DMS53 (cell line): Measurements from ENCODE around the gene LRRTM4.

Experiments used
- DNase-seq: peaks from one replicate; lab custom pipeline; 2025; lab: John Stamatoyannopoulos, UW

The LRRTM4 gene

GRCh38 chr2:76985387-76986136 lies 536.6 kb downstream of the LRRTM4 start:
- DNase-seq, result no peak

- DNase-seq, result no peak
Measured at GRCh38 chr2:76984359-76984758, 537.8 kb downstream of the LRRTM4 start.

- no peak for DNase-seq
Measured at GRCh38 chr2:76980067-76980787, 541.9 kb downstream of the LRRTM4 start.

GRCh38 chr2:76977846-76978727 lies 544.1 kb downstream of the LRRTM4 start:
- DNase-seq, result no peak

GRCh38 chr2:76975752-76976151 lies 546.4 kb downstream of the LRRTM4 start:
- DNase-seq, result no peak

- no peak for DNase-seq
Measured at GRCh38 chr2:76973610-76974009, 548.6 kb downstream of the LRRTM4 start.

- DNase-seq, result no peak
Measured at GRCh38 chr2:76965772-76966171, 556.4 kb downstream of the LRRTM4 start.

- peak; percentile 33 for DNase-seq
Measured at GRCh38 chr2:76958749-76959148, 563.4 kb downstream of the LRRTM4 start.

GRCh38 chr2:76953733-76954347 lies 568.3 kb downstream of the LRRTM4 start:
- peak; percentile 83 for DNase-seq

- peak; percentile 37 for DNase-seq
Measured at GRCh38 chr2:76946631-76947145, 575.5 kb downstream of the LRRTM4 start.

- no peak for DNase-seq
Measured at GRCh38 chr2:76940559-76940958, 581.6 kb downstream of the LRRTM4 start.

- no peak for DNase-seq
Measured at GRCh38 chr2:76938153-76938552, 584.0 kb downstream of the LRRTM4 start.

GRCh38 chr2:76932550-76932949 lies 589.6 kb downstream of the LRRTM4 start:
- no peak for DNase-seq

- no peak for DNase-seq
Measured at GRCh38 chr2:76930056-76930744, 592.0 kb downstream of the LRRTM4 start.

GRCh38 chr2:76928026-76928425 lies 594.1 kb downstream of the LRRTM4 start:
- no peak for DNase-seq

GRCh38 chr2:76921006-76921405 lies 601.2 kb downstream of the LRRTM4 start:
- no peak for DNase-seq

GRCh38 chr2:76895469-76895868 lies 626.7 kb downstream of the LRRTM4 start:
- no peak for DNase-seq

GRCh38 chr2:76870581-76870980 lies 651.6 kb downstream of the LRRTM4 start:
- no peak for DNase-seq

- peak; percentile 31 for DNase-seq
Measured at GRCh38 chr2:76870011-76870410, 652.2 kb downstream of the LRRTM4 start.

GRCh38 chr2:76867854-76868253 lies 654.3 kb downstream of the LRRTM4 start:
- DNase-seq, result peak; percentile 69

GRCh38 chr2:76866464-76866863 lies 655.7 kb downstream of the LRRTM4 start:
- no peak for DNase-seq
